Measurements from ENCODE around the gene PAXX. TPM values are rescaled to one million over a fixed set of nuclear protein-coding genes. Genes with fewer than 3 reads are reported as not detected.

Gene PAXX
- total RNA-seq, 1 donor from 2014 or later: 70.1 TPM

GRCh38 chr9:137019891-137020683 lies 27.9 kb downstream of the PAXX start:
- no peak overlapping the region for H3K4me3 ChIP-seq (ENCODE audit: low read depth, low read length)
- TF ChIP-seq CTCF (conservative IDR thresholded peaks at IDR 0.05; ENCODE audit: low read depth, low read length): no peak
- no peak for DNase-seq (ENCODE audit: low read depth)

- H3K4me3 ChIP-seq (ENCODE audit: low read depth, low read length): no peak overlapping the region
- TF ChIP-seq CTCF (conservative IDR thresholded peaks at IDR 0.05; ENCODE audit: low read depth, low read length): no peak
- DNase-seq (ENCODE audit: low read depth): no peak
Observed at GRCh38 chr9:137020771-137021567, 28.7 kb downstream of the PAXX start.

- no peak for DNase-seq (ENCODE audit: low read depth)
- no peak for TF ChIP-seq CTCF (conservative IDR thresholded peaks at IDR 0.05; ENCODE audit: low read depth, low read length)
- no peak overlapping the region for H3K4me3 ChIP-seq (ENCODE audit: low read depth, low read length)
Observed at GRCh38 chr9:137021568-137021978, 29.4 kb downstream of the PAXX start.

- no peak for TF ChIP-seq CTCF (conservative IDR thresholded peaks at IDR 0.05; ENCODE audit: low read depth, low read length)
- no peak for DNase-seq (ENCODE audit: low read depth)
- H3K4me3 ChIP-seq (ENCODE audit: low read depth, low read length): no peak overlapping the region
Observed at GRCh38 chr9:137021979-137022661, 29.9 kb downstream of the PAXX start.

- no peak for TF ChIP-seq CTCF (conservative IDR thresholded peaks at IDR 0.05; ENCODE audit: low read depth, low read length)
- no peak overlapping the region for H3K4me3 ChIP-seq (ENCODE audit: low read depth, low read length)
- DNase-seq (ENCODE audit: low read depth): no peak
Observed at GRCh38 chr9:137022662-137023008, 30.4 kb downstream of the PAXX start.

GRCh38 chr9:137023157-137023556 lies 30.9 kb downstream of the PAXX start:
- no peak for TF ChIP-seq CTCF (conservative IDR thresholded peaks at IDR 0.05; ENCODE audit: low read depth, low read length)
- H3K4me3 ChIP-seq (ENCODE audit: low read depth, low read length): no peak overlapping the region
- no peak for DNase-seq (ENCODE audit: low read depth)

Data from epithelial cell of proximal tubule (primary cell).